ENCODE data around the gene PSMG1.
"Not testable (repeated sequence)": the region's sequence is repeated elsewhere in the genome, so short reads cannot be mapped to it uniquely, and the experiment has no call there.

Gene PSMG1, protein sequence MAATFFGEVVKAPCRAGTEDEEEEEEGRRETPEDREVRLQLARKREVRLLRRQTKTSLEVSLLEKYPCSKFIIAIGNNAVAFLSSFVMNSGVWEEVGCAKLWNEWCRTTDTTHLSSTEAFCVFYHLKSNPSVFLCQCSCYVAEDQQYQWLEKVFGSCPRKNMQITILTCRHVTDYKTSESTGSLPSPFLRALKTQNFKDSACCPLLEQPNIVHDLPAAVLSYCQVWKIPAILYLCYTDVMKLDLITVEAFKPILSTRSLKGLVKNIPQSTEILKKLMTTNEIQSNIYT

DNA sequence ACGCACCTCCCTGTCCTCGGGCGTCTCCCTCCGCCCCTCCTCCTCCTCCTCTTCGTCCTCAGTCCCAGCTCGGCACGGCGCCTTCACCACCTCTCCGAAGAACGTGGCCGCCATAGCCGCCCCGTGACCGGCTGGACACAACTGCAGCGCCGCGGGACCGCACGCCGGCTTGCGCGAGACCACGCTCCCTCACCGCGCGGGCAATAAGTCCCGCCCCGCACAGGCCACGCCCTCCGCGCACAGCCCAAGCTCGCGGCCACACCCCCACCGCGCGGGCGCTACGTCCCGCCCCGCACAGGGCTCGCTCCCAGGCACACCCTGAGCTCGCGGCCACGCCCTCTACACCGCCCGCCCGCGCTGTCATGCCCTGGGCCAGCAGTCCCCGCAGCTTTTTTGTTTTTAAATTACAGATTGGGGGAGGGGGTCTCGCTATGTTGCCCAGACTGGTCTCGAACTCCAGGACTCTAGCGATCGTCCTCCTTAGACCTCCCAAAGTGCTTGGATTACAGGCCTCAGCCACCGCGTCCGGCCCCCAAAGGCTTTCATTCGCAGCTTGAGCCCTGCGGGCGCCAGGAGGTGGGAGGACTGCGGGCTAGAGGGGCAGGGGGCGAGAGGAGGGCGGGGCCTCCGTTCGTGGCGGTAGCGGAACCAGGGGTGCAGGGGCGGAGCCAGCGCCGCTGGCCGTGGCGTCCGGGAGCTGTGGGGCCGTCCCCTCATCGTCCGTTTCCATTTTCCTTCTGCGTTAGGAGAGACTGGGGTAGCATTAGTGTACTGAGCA lies at the start of gene PSMG1:
TSS of gene PSMG1 (minus strand) at position 180 of the 778 bp plus-strand sequence. CDS start at position 114, 66 bp downstream.
- DNase-seq = peak; percentile 93

DNA sequence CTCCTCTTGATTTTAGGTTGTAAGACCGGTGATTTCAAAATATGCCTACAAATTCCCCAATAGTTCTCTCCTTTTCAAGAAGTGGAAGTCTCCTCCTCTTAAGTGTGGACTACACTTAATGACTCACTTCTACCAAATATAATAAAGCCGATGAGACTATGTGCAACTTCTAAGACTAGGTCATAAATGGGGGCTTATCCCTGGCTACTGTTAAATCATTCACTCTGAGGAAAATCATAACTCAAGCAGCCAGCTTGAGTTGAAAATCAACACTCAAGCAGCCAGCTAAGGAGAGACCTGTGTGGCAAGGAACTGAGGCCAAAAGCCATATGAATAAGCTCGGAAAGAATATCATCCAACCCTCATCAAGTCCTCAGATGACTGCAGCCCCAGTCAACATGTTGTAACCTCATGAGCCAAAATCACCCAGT lies 49.6 kb upstream of the PSMG1 start:
- DNase-seq = peak; percentile 22

DNA sequence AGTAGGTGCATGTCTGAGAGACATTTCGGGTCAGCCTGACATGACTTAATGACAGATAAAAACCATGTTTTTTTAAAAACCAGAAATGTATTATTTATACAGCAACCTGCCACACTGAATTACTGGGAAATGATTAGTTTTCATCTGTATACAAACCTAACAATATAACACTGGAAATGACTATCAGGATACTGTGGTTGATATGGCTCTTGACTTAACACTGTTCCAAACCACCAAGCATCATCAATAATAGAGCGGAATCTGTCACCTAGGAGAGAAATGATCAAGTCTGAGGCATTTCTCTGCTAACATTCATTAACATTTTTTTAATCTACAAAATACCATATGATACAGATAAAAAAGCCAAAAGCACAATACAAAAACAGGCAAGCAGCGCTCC lies 41.7 kb upstream of the PSMG1 start:
- DNase-seq = no peak

DNA sequence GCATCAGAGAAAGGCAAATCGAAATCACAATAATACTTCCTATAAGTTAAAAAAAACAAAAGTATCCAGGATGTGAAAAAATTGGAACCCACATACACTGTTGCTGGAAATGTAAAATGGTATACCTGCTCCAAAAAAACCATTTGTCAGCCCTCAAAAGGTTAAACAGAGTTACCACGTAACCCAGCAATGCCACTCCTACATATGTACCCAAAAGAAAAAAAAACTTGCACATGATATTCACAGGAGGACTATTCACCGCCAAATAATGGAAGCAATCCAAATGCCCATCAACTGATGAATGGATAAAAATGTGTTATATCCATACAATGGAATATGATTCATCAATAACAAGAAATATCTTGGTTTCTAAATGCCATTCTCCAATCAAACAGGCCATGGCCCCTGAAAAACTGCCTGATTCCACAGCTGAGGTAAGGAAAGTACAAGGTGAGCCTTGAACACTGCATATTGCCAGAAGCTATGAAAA lies 38.8 kb upstream of the PSMG1 start:
- DNase-seq = no peak

DNA sequence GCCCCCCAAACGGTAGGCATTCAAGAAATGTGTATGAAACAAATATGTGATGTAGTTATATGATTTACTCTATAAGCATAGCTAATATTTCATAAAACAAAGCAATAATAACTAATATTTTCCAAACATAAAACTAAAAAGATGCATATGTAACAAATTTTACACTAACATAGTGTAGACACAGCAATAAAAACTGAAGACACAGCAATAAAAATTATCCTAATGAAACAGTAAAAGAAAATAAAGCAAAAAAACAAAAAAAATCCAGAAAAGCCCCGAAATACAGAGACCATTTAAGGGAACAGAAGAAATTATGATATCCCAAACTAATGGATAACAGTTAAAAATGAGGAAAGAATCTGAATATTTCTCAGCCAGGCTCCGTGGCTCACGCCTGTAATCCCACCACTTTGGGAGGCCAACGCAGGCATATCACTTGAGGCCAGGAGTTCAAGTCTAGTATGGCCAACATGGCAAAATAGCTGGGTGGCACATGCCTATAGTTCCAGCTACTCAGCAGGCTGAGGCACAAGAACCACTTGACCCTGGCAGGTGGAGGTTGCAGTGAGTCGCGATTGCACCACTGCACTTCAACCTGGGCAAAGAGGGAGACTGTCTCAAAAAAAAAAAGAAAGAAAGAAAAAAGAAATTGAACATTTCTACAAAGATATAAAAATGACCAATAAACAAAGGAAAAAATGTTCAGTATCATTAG lies 38.2 kb upstream of the PSMG1 start:
- no peak for DNase-seq

DNA sequence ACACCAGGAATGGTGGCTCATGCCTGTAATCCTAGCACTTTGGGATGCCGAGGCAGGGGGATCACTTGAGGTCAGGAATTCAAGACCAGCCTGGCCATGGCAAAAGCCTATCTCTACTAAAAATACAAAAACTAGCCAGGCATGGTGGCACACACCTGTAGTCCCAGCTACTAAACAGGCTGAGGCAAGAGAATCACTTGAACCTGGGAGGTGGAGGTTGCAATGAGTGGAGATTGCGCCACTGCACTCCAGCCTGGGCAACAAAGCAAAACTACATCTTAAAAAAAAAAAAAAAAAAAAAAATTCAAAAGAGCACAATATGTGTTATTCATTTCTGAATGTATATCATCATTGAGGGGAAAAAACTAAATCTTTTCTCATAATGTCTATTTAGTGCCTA lies 37.6 kb upstream of the PSMG1 start:
- not testable (repeated sequence) for DNase-seq

DNA sequence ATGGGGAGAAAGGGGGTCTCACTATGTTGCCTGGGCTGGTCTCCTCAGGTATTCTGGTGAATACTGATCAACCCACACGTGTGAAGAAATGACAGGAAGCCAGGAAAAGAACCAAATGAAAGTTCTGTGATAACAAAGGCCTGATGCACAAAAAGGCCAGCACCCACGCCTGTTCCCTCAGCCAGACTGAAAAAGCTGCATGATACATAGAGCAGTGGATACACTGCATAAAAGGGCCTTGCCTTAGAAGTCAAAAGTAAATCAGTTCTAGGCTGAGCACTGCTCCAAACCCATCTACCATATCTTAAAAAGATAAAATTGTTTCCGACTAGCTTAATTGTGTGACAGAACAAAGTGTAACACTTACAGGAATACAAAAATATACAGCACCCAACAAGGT lies 36.9 kb upstream of the PSMG1 start:
- DNase-seq = no peak

DNA sequence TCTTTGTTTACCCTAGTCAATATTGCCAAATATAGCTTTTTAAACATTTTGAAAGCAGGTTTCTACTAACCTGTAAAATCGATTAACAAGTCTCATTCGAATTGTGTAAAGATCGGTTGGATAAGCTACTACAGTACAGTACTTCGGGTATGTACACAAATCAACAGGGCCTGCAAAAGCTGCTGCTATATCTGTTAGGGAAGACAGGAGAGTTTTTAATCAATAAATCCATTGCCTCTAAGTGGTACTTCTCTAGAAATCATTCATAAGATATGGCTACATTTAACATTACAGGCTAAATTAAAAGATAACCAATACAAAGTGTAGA lies 34.8 kb upstream of the PSMG1 start:
- DNase-seq = no peak

DNA sequence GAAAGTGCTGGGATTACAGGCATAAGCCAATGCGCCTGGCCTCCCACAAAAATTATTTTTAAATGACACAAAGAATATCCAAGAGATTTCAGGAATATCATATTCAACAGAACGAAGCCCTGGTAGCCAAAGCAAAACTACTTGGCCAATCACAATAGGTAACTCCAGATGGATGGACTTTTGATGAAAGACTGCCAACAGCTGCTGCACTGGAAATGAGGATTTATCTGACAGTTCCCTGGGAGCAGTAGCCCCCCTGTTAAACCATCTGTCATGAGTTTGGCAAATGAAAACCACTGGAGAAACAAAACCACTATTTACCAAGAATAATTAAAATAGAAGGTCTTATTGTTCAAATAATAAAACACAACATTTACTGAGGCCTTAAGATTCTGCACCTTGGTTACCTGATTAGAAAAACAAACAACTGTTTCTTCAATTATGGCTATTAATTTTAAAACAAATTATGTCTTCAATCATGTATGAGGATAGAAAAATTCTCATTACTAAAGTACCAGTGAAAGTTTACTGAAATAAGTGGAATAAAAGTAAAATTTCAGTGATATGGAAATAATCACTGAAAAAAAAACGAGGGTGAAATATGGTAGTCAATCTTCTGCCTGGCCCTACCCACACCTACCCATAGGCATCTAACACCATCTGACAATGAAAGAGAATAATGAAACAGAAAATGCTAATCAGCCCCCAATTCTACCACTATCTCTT lies 34.3 kb upstream of the PSMG1 start:
- no peak for DNase-seq

DNA sequence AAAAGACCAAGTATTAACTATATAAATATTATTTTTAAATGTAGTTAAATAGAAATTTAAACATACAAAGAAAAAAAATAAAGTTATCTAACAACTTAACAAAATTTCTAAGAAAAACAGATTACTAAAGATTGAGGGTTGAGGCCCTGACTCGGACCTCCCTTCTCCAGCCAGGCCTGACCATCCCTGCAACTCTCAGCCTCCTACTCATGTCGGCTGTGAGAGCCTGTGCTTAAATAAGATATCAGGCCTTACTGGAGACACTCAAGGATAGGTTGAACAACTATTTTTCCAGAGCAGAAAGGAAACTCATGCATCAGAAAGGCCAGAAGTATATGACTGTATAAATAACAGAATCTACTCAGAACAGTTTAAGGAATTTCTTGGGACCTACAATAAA lies 33.0 kb upstream of the PSMG1 start:
- DNase-seq = no peak

DNA sequence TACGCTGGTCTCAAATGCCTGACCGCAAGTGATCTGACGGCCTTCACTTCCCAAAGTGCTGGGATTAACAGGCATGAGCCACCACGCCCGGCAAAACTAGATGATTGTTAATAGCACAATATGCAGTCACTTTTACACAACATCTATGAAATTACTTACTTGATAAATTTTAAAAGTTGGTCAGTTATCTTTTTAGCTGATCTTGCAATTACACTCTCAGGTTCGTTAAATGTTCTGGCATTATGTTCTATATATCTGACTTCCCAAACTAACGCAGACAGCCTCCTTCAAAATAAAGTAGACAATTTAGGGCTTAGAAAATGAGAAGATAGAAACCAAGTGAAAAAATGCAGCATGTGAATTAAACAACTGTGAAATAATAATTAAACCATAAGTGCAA lies 31.8 kb upstream of the PSMG1 start:
- no peak for DNase-seq

DNA sequence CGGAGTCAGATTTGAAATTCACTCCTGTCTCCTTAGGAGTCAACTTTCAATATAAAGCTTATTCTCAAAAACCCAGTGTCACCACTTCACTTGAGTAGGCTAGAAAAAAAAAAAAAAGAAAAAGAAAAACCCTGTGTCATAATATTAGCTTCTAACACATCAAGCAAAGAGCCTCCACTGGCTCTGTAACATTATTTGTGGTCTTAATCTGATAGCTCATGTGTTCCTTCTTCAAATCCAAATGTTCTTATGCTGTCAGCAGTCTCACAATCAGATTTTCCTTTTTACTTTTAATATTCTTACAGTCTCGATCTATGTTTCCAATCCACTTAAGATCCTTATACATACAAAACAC lies 26.1 kb upstream of the PSMG1 start:
- no peak for DNase-seq

DNA sequence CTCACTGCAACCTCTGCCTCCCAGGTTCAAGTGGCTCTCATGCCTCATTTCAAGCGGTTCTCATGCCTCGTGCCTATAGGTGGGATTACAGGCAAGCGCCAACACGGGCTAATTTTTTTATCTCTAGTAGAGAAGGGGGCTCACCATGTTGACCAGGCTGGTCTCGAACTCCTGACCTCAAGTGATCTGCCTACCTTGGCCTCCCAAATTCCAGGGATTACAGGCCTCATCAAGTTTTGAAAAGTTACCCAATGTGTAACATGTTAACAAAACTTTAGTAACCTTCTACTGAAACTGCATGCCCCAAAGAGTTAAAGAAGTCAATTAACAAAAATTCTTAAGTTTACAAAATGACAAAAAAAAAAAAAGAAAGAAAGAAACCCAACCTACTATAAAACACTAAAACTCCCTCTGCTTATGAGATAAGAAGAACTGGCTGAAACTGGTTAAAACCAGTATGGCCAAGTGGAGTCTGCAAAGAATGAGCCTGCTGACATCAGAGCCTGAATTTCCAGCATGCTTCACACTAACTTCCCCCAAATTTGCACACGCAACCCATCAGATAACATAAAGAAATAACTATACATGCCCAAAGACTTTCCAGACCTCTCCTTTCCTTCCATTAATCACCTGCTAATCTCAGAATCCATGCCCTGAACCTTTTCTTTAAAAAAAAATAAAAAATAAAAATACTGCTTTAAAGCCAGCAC lies 25.5 kb upstream of the PSMG1 start:
- DNase-seq = no peak

DNA sequence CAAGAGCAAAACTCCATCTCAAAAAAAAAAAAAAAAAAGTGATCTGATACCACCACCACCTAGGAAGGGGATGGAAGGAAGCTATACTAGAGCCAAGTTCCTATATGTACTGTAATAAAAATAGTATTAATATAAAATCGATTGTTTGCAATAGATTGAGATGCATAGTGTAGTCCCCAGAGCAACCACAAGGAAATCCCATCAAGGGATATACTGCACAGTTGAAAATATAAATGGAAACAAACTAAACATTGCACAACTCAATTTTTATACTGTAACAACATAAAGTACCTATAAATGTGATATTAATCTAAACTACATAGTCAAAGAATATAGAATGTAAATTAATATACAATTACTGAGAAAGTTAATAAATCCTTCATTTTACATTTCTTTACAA lies 20.9 kb upstream of the PSMG1 start:
- DNase-seq = no peak

DNA sequence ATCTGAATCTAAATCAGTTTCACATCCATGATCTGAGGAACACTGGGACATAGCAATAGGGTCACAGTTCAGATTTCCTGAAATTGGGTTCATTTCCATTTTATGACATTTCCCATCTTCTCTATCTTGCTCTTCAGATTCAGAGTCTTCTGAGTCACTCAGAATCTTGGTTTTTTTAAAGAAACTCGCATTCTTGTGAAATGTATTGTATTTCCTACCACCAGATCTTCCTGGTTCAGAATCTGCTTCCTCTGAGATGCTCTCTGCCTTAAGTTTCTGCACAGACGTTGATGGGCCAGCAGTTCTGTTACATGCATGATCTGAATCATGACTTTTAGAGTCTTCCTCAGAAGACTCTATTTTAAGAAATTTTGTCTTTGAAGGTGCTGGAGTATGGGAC lies 15.5 kb upstream of the PSMG1 start:
- DNase-seq = no peak

DNA sequence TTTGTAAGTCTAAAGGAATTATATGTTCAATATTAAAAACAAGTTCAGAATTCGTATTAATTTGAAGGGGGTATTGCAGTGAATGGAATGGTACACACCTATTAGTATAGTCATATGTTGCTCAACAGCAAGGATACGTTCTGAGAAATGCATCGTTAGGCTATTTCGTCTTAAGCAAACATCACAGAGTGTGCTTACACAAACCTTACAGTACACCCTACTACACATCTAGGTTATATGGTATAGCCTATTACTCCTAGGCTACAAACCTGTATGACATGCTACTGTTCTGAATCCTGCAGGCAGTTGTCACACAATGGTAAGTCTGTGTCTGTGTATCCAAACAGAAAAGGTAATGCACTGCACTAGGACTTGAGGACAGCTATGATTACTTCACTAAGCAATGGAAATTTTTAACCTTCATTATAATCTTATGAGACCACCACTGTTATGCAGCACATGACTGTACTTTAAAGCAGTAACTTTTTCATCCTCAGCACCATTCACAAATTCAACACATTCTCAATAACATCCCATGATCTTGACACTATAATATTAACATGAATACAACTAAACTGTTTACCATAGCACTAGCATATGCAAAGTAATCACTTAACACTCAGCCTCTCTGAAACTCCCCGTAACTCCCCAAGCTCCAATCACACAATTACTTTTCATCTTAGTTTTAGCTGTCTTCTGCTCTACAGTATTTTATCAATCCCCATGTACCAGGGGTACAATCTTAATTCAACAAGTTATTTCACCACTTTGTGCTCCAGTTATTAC lies 14.4 kb upstream of the PSMG1 start:
- DNase-seq = no peak

DNA sequence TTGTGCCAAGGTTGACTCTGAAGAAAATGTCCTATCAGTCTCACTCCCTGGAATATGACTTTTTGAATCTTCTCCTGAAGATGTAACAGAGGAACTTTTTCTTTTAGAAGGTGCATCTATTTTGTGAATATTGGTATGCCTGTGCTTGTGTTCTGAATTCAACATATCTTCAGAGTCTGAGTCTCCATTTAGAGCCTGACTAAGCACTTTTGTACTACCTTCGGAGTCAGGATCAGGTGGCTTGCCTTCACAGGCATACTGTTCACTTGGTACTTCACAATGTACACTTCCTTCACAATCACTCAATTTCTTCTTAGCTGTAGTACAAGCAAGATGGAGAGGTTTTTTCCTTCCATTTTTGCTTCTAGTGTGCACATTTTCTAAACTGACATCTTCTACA lies 13.6 kb upstream of the PSMG1 start:
- no peak for DNase-seq

DNA sequence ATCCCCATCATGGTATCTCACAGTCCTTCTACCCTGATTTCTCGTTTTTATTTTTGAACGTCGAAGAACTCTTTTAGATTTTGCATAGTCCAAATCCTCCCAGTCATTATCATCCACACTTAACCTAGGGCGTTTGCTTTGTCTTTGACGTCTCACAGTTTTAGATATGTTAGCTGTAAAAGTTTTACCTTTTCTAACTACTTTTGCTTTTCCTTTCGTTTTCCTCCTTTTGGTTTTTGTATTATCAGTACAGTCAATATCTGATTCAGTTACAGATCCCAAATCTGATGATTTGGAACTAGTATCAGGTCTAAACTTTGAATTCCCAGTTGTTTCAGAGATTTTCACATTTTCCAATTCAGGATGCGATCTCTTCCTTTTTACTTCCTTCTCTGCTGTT lies 13.1 kb upstream of the PSMG1 start:
- no peak for DNase-seq

DNA sequence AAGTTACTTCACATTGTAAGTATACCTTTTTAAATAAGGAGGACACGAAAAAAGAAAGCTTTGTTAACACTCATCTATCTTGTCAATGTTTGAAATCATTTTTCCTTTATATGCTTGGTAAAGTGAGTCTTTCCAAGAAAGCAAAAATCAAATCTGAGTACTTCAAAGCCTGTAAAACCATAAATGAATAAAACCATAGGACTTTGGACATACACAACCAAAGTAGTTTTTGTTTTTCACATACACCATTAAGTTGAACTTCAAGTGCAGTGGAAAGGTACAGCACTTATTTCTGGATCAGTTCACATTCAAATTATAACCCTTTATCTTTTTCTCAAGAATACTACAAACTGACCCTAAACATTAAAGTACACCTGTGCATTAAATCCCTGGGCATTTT lies 10.1 kb upstream of the PSMG1 start:
- DNase-seq = no peak

DNA sequence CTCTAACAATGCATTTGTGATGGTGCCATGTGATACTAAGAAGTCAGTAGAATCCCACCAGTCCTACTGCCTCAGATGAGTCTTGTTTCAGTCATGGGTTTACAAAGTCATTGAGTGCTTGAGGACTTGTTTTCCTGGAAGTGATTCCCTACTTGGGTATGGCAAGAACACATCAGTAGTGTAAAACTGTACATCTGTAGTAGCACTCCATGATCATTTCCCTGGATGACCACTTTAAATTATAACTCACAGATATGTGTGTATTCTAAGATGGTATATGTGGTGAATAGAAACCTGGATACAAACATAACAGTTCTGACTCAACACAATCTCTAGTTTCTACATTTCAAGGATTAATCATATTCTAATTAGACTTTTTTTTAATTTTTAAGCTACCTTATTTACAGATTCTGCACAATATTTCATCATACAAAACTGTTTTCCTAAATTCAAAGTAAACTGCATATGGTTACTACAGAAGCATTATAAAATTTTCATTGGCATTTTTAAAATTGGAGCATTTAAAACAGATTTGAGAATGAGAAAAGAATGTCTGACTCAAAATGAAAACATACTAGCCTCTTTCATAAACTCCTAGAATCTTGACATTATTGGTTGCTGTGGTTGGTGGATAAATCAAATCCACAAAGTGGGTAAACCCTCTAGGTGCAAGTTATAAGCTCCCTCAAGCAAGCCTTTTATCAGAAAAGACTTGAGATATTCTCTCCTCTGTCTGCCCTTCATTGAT lies 6.8 kb upstream of the PSMG1 start:
- peak; percentile 52 for DNase-seq

DNA sequence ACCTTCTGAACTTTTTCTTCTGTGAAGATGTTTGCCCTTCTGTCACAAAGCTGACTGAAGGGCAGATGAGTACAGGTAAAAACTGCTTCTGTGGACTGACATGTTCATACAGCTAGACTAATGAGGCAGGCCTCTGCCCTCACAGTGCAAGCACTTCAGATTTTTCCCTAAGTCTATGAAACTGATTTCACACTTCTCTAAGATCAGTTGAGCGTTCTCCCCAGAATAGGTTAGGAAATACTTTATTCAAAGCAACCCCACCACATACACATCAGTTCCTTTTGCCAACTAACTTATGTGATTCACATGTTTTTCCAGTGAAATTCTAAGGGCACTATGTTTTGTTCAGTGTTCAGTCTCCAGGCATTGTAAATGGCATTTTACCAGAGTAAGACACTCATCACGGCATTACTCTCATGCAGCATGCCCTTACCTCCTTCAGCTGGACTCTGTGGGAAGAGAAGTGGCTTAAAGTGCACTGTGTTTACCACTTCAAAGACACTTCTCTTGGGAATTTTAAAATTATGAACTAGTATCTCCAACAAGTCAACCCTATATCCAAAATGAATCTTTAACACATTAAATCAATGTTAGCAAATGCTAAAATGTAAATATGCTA lies 5.4 kb upstream of the PSMG1 start:
- DNase-seq = no peak
